Measurements from ENCODE around the gene SP100. TPM values are rescaled to one million over a fixed set of nuclear protein-coding genes. Genes with fewer than 3 reads are reported as not detected.

SP100 gene
- total RNA-seq, 1 donor: 252 TPM

DNA sequence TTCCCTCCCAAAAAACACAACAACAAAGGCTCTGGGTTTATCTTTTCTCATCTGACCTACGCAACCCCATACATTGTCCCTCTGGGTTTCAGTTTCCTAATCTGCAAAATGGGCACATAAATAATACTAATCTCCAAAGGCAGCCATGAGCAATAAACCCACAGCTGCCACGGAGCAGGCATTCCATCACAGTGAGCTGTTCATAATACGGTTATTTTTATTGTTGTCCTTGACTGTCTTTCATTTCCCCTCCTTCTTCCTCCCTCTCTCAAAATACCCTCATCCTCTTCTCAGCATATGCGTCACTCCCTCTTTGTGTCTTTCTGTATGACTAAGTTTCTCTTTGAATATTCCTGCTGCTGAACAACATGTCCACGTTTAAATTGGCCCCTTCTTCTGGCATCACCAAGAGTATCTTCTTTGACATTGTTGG, 166.9 kb downstream of the SP100 start:
- no peak overlapping the region for H3K4me3 ChIP-seq (ENCODE audit: low read length)
- peaks cover 10% of the 10 kb centered on the region for H3K4me1 ChIP-seq (ENCODE audit: insufficient read depth, low read length)
- no peaks in the 10 kb centered on the region for H3K27me3 ChIP-seq (ENCODE audit: insufficient read depth, low read length)
- no peaks in the 10 kb centered on the region for H3K9me3 ChIP-seq (ENCODE audit: low read depth, low read length)

DNA sequence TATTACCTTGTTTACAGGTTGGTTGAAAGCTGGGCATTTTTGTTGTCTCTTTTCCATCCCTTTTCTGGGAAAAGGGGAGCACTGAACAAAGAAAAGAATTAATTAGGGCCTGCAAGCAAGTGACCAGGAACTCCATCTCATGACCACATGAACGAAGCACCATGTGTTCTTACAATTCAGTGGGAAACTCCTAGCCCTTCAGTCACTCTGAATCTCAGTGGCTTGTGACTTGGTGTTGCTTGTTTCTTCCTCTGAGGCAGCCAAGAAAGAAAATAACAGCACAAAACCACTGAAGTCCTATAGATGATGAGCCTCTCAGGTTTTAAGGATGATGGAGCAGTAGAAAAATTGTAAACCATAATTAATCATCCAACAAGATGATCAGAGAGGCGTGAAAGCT, 167.6 kb downstream of the SP100 start:
- H3K27me3 ChIP-seq (ENCODE audit: insufficient read depth, low read length): no peaks in the 10 kb centered on the region
- no peak overlapping the region for H3K4me3 ChIP-seq (ENCODE audit: low read length)
- H3K9me3 ChIP-seq (ENCODE audit: low read depth, low read length): no peaks in the 10 kb centered on the region
- peaks cover 10% of the 10 kb centered on the region for H3K4me1 ChIP-seq (ENCODE audit: insufficient read depth, low read length)

DNA sequence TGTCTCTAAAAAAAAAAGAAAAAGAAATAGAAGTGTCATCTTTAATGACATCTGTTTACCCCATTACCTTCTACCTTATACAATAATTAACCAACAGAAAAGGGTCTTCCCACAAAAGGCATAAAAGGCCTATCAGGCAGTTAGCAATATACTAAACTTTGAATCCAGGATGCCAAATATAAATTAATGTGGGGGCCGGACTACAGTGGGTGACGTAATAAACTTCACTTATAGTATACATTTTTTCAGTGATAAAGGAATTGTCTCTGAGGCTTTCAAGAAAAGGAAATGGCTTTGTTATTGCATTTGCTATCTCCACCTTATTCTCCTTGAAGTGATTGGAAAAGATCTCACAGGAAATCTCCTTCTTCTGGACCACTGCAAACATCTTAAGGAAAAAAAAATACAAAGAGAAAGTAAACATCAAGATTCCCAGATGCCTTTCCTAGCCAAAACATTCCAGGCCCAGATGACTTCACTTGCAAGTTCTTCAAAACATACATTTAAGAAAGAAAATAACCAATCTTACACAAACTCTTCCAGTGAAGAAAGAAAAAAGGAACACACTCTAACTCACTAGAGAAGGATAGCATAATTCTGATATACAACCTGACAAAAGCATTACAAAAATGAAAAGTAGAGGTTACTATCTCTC, 170.5 kb downstream of the SP100 start:
- peaks cover 19% of the 10 kb centered on the region for H3K4me1 ChIP-seq (ENCODE audit: insufficient read depth, low read length)

DNA sequence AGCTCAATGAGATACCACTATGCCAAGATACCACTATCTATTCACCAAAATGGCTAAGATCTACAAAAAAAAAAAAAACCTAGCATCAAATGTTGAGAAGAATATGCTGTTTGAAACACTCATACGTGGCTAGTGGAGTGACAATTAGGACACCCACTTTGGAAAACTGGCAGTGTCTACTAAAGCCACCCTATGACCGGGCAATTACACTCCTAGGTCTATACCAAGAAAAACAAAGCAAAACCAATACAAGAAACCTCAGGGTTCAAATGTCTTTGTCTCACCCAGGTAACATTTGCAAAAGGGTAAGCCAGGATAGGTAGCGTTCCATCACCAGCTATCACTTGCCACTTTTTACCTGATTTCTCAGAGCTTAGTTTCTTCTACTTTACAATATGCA, 173.0 kb downstream of the SP100 start:
- Histone ChIP-seq H3K4me3 (ENCODE audit: low read length) (no peak overlapping the region), H3K27me3 (ENCODE audit: insufficient read depth, low read length) (no peaks in the 10 kb centered on the region), H3K9me3 (ENCODE audit: low read depth, low read length) (no peaks in the 10 kb centered on the region), H3K4me1 (ENCODE audit: insufficient read depth, low read length) (peaks cover 30% of the 10 kb centered on the region)

More for the DNA sequence above, 170.5 kb downstream of the SP100 start:
- no peaks in the 10 kb centered on the region for H3K9me3 ChIP-seq (ENCODE audit: low read depth, low read length)
- H3K27me3 ChIP-seq (ENCODE audit: insufficient read depth, low read length): no peaks in the 10 kb centered on the region
- no peak overlapping the region for H3K4me3 ChIP-seq (ENCODE audit: low read length)

DNA sequence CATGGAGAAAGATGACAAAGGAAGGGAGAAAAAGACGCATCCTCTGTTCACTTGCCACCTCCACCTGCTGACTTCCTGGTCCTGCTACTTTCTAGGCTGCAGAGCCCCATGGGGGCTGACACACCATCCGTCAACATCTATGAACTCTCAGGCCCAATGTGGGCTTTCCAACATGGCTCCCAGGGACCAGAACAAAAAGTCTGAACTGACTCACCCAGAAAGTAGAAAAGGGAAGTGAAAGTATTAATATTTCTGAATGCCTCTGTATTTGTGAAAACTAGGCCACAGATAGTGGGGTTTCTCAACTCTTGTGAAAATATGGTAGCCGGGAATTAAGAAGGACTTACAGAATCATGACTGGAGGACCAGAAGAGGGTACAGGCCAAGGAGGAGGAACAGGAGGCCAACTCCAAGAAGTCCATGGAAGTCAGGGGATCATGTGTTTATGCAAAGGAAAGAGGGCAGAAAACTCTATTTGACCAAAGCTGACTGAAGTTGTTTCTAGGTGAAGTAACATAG, 173.6 kb downstream of the SP100 start:
- Histone ChIP-seq H3K27me3 (ENCODE audit: insufficient read depth, low read length) (no peaks in the 10 kb centered on the region), H3K9me3 (ENCODE audit: low read depth, low read length) (no peaks in the 10 kb centered on the region), H3K4me1 (ENCODE audit: insufficient read depth, low read length) (peaks cover 34% of the 10 kb centered on the region), H3K4me3 (ENCODE audit: low read length) (no peak overlapping the region)

DNA sequence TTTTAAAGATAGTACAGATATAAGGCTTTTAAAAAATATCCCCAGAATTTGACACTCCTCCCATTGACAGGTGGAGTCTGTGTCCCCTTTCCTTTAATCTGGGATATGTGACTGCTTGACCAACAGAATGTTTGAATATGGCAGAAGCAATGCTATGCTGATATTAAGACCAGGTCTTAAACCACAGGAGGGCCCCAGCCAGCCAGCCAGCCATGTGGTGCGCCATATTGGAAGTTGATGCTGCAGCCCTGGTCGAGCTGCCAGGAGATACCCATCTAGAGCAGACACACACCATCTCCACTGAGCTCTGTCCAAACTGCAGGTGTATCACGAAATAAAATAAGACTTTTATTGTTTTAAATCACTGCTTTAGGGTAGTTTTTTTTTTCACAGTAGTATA, 174.3 kb downstream of the SP100 start:
- Histone ChIP-seq H3K4me1 (ENCODE audit: insufficient read depth, low read length) (peaks cover 39% of the 10 kb centered on the region), H3K27me3 (ENCODE audit: insufficient read depth, low read length) (no peaks in the 10 kb centered on the region), H3K4me3 (ENCODE audit: low read length) (no peak overlapping the region), H3K9me3 (ENCODE audit: low read depth, low read length) (no peaks in the 10 kb centered on the region)

DNA sequence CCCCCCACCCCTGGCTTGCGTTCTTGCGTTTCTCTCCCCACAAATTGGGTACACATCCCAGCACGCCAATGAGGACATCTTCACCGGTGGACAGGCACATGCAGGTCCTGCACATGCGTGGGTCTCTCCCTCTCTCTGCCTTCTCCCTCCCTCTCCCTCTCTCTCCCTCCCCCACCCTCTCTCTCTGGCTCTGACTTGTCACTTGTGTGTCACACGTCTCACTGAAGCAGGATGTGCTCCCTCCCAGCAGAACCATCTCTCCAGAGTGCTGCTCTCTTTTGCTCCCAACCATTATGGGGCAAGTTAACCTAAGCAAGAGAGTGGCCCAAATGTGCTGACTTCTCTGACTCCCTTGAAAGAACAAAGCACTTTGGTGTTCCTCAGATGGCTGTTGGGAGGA, 175.8 kb downstream of the SP100 start:
- Histone ChIP-seq H3K9me3 (ENCODE audit: low read depth, low read length) (no peaks in the 10 kb centered on the region), H3K4me1 (ENCODE audit: insufficient read depth, low read length) (peaks cover 39% of the 10 kb centered on the region), H3K4me3 (ENCODE audit: low read length) (no peak overlapping the region), H3K27me3 (ENCODE audit: insufficient read depth, low read length) (no peaks in the 10 kb centered on the region)

DNA sequence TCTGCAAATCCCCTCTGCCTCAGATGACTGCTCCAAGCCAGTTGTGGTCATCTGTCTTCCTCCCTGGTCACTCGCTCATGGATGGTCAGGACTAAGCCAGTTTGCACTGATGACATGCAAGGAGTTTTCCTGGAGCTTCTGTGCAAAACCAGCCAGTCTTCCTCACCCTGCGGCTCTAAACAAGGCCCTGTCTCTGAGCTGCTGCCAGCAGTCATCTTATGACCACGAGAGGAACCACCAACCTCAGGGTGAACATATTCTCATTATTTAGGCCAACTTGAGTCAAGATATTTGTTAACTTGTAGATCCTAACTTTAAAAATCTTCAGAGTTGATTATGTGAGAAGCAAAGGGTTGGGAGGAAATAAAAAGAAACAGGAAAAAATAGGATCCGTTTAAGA, 176.8 kb downstream of the SP100 start:
- H3K4me1 ChIP-seq (ENCODE audit: insufficient read depth, low read length): peaks cover 39% of the 10 kb centered on the region
- no peak overlapping the region for H3K4me3 ChIP-seq (ENCODE audit: low read length)
- H3K9me3 ChIP-seq (ENCODE audit: low read depth, low read length): no peaks in the 10 kb centered on the region
- H3K27me3 ChIP-seq (ENCODE audit: insufficient read depth, low read length): no peaks in the 10 kb centered on the region

Other genes with a start within 250 kb of the SP100 start
- gene SP110, start 196.2 kb upstream of the SP100 start, total RNA-seq: 68.1 TPM
- gene SP140, start 190.5 kb upstream of the SP100 start, total RNA-seq: 96.6 TPM
- 53.8 TPM for gene SP140L, start 89.0 kb upstream of the SP100 start, total RNA-seq

Measured in mononuclear cell (primary cell).